Measurements from ENCODE around the gene BPIFB3. TPM values are rescaled to one million over a fixed set of nuclear protein-coding genes. Genes with fewer than 3 reads are reported as not detected.

The BPIFB3 gene
- total RNA-seq, 3 donors from 2014 or later (not counting 1 experiment from before 2014, with no cell fraction given), result not detected

GRCh38 chr20:33026072-33026778, 27.5 kb upstream of the BPIFB3 start:
- Mint-ChIP-seq H3K27ac (no peak overlapping the region), H3K9me3 (no peaks in the 10 kb centered on the region), H3K27me3 (ENCODE audit: low read depth in 2 of 2) (no peaks in the 10 kb centered on the region), H3K4me1 (no peaks in the 10 kb centered on the region), H3K4me3 (no peak overlapping the region), H3K36me3 (no peaks in the 10 kb centered on the region)
- H3K27ac ChIP-seq (ENCODE audit: low read length), result no peak overlapping the region
- H3K4me3 ChIP-seq (ENCODE audit: low read length), result no peak overlapping the region
- DNase-seq (no peak), ATAC-seq (no peak)
- no peaks in the 10 kb centered on the region for H3K4me1 ChIP-seq (ENCODE audit: control insufficient read depth, insufficient read depth, low read length)
- TF ChIP-seq CTCF (IDR thresholded peaks at IDR 0.05), result no peak
- intact Hi-C loops (cut with micrococcal nuclease), result no loop called here
- 81% methylated on average over 5 of the region's 5 CpGs for WGBS (ENCODE audit: insufficient coverage)
- H3K9me3 ChIP-seq (ENCODE audit: control insufficient read depth, insufficient read depth, low read length), result no peaks in the 10 kb centered on the region
- H3K36me3 ChIP-seq (ENCODE audit: control insufficient read depth, insufficient read depth, low read length), result no peaks in the 10 kb centered on the region
- H3K27me3 ChIP-seq (ENCODE audit: control insufficient read depth, insufficient read depth, low read length), result no peaks in the 10 kb centered on the region

- ATAC-seq, result no peak
- H3K4me1 Mint-ChIP-seq, result no peaks in the 10 kb centered on the region
- H3K27me3 Mint-ChIP-seq (ENCODE audit: low read depth in 2 of 2), result no peaks in the 10 kb centered on the region
- Histone ChIP-seq H3K9me3 (ENCODE audit: control insufficient read depth, insufficient read depth, low read length) (no peaks in the 10 kb centered on the region), H3K4me3 (ENCODE audit: low read length) (no peak overlapping the region), H3K36me3 (ENCODE audit: control insufficient read depth, insufficient read depth, low read length) (no peaks in the 10 kb centered on the region), H3K4me1 (ENCODE audit: control insufficient read depth, insufficient read depth, low read length) (no peaks in the 10 kb centered on the region), H3K27me3 (ENCODE audit: control insufficient read depth, insufficient read depth, low read length) (no peaks in the 10 kb centered on the region), H3K27ac (ENCODE audit: low read length) (no peak overlapping the region)
- 86% methylated on average over 9 of the region's 10 CpGs for WGBS (ENCODE audit: insufficient coverage)
- intact Hi-C loops (cut with micrococcal nuclease), result no loop called here
- no peak for DNase-seq
- H3K36me3 Mint-ChIP-seq, result no peaks in the 10 kb centered on the region
- no peak overlapping the region for H3K4me3 Mint-ChIP-seq
- TF ChIP-seq CTCF (IDR thresholded peaks at IDR 0.05), result no peak
- no peaks in the 10 kb centered on the region for H3K9me3 Mint-ChIP-seq
- no peak overlapping the region for H3K27ac Mint-ChIP-seq
Measured at GRCh38 chr20:33026779-33027759, 26.6 kb upstream of the BPIFB3 start.

GRCh38 chr20:33027769-33028751, 25.6 kb upstream of the BPIFB3 start:
- H3K36me3 Mint-ChIP-seq, result no peaks in the 10 kb centered on the region
- H3K27me3 Mint-ChIP-seq (ENCODE audit: low read depth in 2 of 2), result no peaks in the 10 kb centered on the region
- H3K9me3 Mint-ChIP-seq, result no peaks in the 10 kb centered on the region
- WGBS (ENCODE audit: insufficient coverage), result 80% methylated on average over 12 of the region's 12 CpGs
- intact Hi-C loops (cut with micrococcal nuclease), result no loop called here
- H3K27me3 ChIP-seq (ENCODE audit: control insufficient read depth, insufficient read depth, low read length), result no peaks in the 10 kb centered on the region
- no peak overlapping the region for H3K27ac Mint-ChIP-seq
- no peaks in the 10 kb centered on the region for H3K4me1 Mint-ChIP-seq
- TF ChIP-seq CTCF (IDR thresholded peaks at IDR 0.05), result no peak
- H3K4me3 Mint-ChIP-seq, result no peak overlapping the region
- H3K4me3 ChIP-seq (ENCODE audit: low read length), result no peak overlapping the region
- H3K27ac ChIP-seq (ENCODE audit: low read length), result no peak overlapping the region
- H3K9me3 ChIP-seq (ENCODE audit: control insufficient read depth, insufficient read depth, low read length), result no peaks in the 10 kb centered on the region
- no peaks in the 10 kb centered on the region for H3K36me3 ChIP-seq (ENCODE audit: control insufficient read depth, insufficient read depth, low read length)
- ATAC-seq, result no peak
- no peaks in the 10 kb centered on the region for H3K4me1 ChIP-seq (ENCODE audit: control insufficient read depth, insufficient read depth, low read length)
- no peak for DNase-seq

All from natural killer cell (primary cell).